Stimulated activated effector memory CD8-positive, alpha-beta T cell treated with anti-CD3 and anti-CD28 coated beads, Interleukin-12 subunit alpha, Interleukin-12 subunit beta, amount 100 ng/mL, for 72 hours (primary cell): Measurements from ENCODE around the gene PREX1.

Experiments
- ATAC-seq: fragments of 150-1000 bp; cut with Tn5 transposase; 2 replicates; pipeline ENCODE4 v1.10.0; 2021
- DNase-seq, 2 donors: peaks; one replicate each; pipeline ENCODE4 v3.0.0; 2021 to 2022; ENCODE audit warnings: low spot score in 2 of 2
- H3K27ac Mint-ChIP-seq: one replicate; pipeline ENCODE4 v1.8.0; 2022; ENCODE audit warnings: mild to moderate bottlenecking, mixed read lengths
- H3K36me3 Mint-ChIP-seq: one replicate; pipeline ENCODE4 v1.8.0; 2022; ENCODE audit warnings: mild to moderate bottlenecking, mixed read lengths
- H3K4me1 Mint-ChIP-seq: one replicate; pipeline ENCODE4 v1.8.0; 2022; ENCODE audit warnings: mixed read lengths
- H3K4me3 Mint-ChIP-seq: one replicate; pipeline ENCODE4 v1.8.0; 2022; ENCODE audit warnings: mild to moderate bottlenecking, mixed read lengths
- H3K9me3 Mint-ChIP-seq: one replicate; pipeline ENCODE4 v1.8.0; 2022; ENCODE audit warnings: mixed read lengths

Gene PREX1

DNA sequence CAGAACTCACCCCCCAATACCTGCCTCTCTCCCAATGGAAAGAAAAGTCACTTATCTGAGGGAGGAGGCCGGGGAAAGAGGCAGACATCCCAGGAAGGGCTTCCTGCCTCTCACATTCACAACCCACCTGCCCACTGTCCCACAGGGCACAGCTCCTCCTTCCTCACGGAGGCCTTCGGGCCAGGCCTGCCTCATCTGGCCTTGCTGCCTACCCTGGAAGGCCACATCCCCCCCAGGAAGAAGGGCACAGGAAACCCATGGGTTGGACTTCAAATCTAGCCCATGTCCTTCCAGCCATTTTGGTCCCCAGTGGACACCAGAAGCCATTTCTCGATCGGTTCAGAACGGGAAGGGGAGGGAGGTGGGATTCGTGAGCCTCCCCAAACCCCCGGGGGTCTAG is 162.0 kb downstream of the PREX1 start:
- Mint-ChIP-seq H3K36me3 (peaks cover 77% of the 10 kb centered on the region), H3K9me3 (no peaks in the 10 kb centered on the region), H3K4me3 (no peak overlapping the region), H3K27ac (peak overlapping the region; percentile 60), H3K4me1 (peaks cover 30% of the 10 kb centered on the region)
- ATAC-seq, result no peak
- no peak for DNase-seq

DNA sequence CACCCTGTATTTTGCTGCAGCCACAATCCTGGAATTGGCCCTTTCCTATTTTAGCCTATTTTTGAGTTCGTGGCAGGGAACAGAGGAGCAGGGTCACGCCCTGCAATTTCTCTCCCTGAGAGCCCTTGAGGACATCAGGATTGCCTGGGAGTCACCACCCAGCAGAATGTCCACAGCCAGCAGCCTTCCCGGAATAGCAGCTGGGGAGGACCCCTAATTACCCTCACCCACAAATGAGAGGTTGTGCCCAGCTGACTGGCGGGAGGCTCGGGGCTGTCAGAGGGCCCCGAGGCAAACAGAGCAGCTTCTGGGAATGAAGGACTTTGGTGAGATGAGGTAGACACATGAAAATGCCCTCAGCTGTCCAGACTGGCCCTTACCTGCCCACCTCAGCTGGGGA is 165.1 kb downstream of the PREX1 start:
- peak overlapping the region; percentile 61 for H3K27ac Mint-ChIP-seq
- H3K4me3 Mint-ChIP-seq, result no peak overlapping the region
- peaks cover 87% of the 10 kb centered on the region for H3K36me3 Mint-ChIP-seq
- ATAC-seq, result no peak
- peaks cover 49% of the 10 kb centered on the region for H3K4me1 Mint-ChIP-seq
- no peak for DNase-seq
- H3K9me3 Mint-ChIP-seq, result no peaks in the 10 kb centered on the region

- Mint-ChIP-seq H3K36me3 (peaks cover 91% of the 10 kb centered on the region), H3K4me3 (no peak overlapping the region), H3K4me1 (peaks cover 53% of the 10 kb centered on the region), H3K27ac (peak overlapping the region; percentile 61), H3K9me3 (no peaks in the 10 kb centered on the region)
- ATAC-seq, result no peak
- DNase-seq, result no peak
These were observed 166.0 kb downstream of the PREX1 start for GRCh38 chr20:48661575-48662455.

DNA sequence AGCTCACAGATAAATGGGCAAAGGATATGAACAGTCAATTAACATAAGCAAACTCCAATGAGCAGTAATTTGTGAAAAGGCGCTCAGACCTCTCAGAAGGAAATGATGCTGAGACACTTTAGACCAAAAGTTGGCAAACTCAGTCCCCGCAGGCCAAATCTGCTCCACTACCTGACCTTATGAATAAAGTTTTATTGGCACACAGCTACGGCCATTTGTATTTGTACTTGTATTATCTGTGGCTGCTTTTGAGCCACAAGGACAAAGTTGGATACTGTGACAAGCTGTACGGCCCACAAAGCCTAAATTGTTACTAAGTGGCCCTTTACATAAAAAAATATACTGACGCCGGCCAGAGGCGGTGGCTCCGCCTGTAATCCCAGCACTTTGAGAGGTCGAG is 167.0 kb downstream of the PREX1 start:
- H3K4me1 Mint-ChIP-seq, result peaks cover 60% of the 10 kb centered on the region
- peak overlapping the region; percentile 77 for H3K27ac Mint-ChIP-seq
- H3K4me3 Mint-ChIP-seq, result no peak overlapping the region
- no peaks in the 10 kb centered on the region for H3K9me3 Mint-ChIP-seq
- ATAC-seq (no peak), DNase-seq (no peak)
- peaks cover 93% of the 10 kb centered on the region for H3K36me3 Mint-ChIP-seq

DNA sequence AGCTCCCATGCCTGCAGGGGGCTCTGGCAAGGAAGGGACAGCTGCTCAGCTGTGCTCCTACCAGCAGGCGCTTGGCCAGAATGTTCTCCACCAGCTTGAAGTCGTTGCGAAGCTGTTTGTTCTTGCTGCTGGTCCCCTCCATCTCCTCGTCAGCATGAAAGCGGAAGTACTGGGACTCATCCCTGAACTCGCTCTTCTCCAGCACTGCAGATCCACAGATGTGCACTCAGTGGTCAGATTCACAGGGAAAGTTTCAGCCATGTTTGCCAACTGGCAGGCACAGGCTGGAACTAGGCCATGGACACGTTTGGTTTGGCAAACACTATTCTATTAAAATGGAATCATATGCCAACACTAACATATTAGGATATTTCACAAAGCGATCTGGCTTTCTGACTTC is 167.9 kb downstream of the PREX1 start:
- H3K36me3 Mint-ChIP-seq, result peaks cover 94% of the 10 kb centered on the region
- DNase-seq (no peak), ATAC-seq (no peak)
- H3K4me1 Mint-ChIP-seq, result peaks cover 62% of the 10 kb centered on the region
- no peaks in the 10 kb centered on the region for H3K9me3 Mint-ChIP-seq
- peak overlapping the region; percentile 77 for H3K27ac Mint-ChIP-seq
- H3K4me3 Mint-ChIP-seq, result no peak overlapping the region

DNA sequence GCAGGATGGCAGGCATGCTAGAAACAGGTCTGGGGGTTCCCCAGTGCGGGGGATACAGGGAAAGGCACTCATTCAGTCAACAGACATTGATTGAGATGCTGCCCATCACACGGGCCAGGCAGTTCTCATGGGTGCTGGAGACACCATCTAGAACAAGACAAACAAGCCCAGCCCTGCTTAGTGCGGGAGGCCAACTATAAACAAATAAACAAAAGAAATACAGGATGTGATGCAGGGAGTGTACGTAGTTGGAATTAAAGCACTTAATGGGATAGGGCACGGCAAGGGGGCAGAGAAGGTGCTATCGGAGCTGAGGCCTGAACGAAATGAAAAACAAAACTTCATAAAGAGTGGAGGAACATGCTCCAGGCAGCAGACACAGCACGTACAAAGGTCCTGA is 169.3 kb downstream of the PREX1 start:
- DNase-seq, result no peak
- no peak overlapping the region for H3K4me3 Mint-ChIP-seq
- H3K4me1 Mint-ChIP-seq, result peaks cover 54% of the 10 kb centered on the region
- peak overlapping the region; percentile 77 for H3K27ac Mint-ChIP-seq
- peaks cover 97% of the 10 kb centered on the region for H3K36me3 Mint-ChIP-seq
- ATAC-seq, result peak; percentile 6
- H3K9me3 Mint-ChIP-seq, result no peaks in the 10 kb centered on the region

DNA sequence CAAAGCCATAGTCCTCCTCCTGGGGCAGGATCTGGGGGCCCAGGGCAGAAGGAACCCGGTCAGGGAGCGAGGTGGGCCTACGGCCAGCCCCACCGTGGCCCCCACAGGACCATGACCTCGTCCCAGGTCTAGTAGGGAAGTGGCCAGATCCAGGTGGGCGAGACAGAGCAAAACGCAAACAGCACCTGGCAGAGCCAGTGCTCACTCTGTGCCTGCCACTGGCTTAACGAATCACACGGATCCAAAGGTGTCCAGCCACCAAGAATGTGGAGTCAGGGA is 169.7 kb downstream of the PREX1 start:
- DNase-seq (no peak), ATAC-seq (no peak)
- peaks cover 53% of the 10 kb centered on the region for H3K4me1 Mint-ChIP-seq
- no peaks in the 10 kb centered on the region for H3K9me3 Mint-ChIP-seq
- peak overlapping the region; percentile 77 for H3K27ac Mint-ChIP-seq
- H3K4me3 Mint-ChIP-seq, result no peak overlapping the region
- peaks cover 97% of the 10 kb centered on the region for H3K36me3 Mint-ChIP-seq

- peaks cover 48% of the 10 kb centered on the region for H3K4me1 Mint-ChIP-seq
- H3K4me3 Mint-ChIP-seq, result no peak overlapping the region
- H3K27ac Mint-ChIP-seq, result peak overlapping the region; percentile 77
- no peaks in the 10 kb centered on the region for H3K9me3 Mint-ChIP-seq
- ATAC-seq (peak; percentile 80), DNase-seq (peak; percentile 48 to 77)
- peaks cover 97% of the 10 kb centered on the region for H3K36me3 Mint-ChIP-seq
These were observed 170.2 kb downstream of the PREX1 start for GRCh38 chr20:48657426-48658197.

DNA sequence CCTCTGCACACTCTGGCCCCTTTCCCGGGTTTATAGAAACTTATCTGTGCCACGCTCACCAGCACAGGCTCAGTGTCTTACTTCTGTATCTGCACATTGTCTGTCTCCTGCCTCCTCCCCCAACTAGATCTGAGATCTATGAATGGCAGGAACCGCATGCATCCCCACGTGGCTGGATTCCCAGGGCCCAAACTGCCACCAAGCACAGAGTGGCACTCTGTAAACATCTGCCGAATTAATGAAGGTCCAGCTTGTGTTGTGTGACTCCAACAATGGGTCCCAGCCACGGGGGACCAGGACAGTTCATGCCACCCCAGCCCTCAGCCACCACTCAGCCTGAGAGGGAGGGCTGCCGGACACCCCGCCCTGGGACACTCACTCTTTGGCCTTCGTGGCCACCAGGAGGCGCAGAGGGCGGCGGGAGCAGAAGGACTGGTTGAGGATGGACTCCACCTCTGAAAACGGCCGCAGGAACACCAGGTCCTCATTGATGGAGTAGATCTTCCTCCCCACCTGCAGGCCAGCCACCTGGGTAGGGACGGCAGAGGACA is 171.1 kb downstream of the PREX1 start:
- DNase-seq (no peak), ATAC-seq (no peak)
- Mint-ChIP-seq H3K27ac (peak overlapping the region; percentile 77), H3K4me1 (peaks cover 41% of the 10 kb centered on the region), H3K36me3 (peaks cover 97% of the 10 kb centered on the region), H3K4me3 (no peak overlapping the region), H3K9me3 (no peaks in the 10 kb centered on the region)

- Mint-ChIP-seq H3K9me3 (no peaks in the 10 kb centered on the region), H3K27ac (peak overlapping the region; percentile 77), H3K36me3 (peaks cover 99% of the 10 kb centered on the region)
These were observed 171.7 kb downstream of the PREX1 start for GRCh38 chr20:48656137-48656536.

DNA sequence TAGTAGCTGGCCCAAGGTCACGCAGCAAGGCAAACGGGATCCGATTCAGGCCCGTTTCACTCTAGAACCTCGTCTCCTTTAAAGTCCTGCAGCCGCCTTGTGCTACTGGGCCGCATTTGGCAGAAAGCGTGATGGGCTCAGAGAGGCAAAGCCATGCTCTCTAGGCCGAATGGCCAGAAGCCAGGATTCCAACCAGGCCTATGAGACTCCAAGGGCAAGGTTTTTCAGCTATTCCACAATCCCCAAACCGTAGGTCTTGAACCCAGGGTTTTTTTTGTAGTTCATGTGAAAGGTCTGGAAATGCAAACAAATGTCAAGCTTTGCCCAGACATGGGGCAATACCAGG is 174.1 kb downstream of the PREX1 start:
- DNase-seq (no peak), ATAC-seq (no peak)
- H3K4me1 Mint-ChIP-seq, result peaks cover 22% of the 10 kb centered on the region
- H3K36me3 Mint-ChIP-seq, result peaks cover 100% of the 10 kb centered on the region
- no peak overlapping the region for H3K4me3 Mint-ChIP-seq
- H3K27ac Mint-ChIP-seq, result no peak overlapping the region
- no peaks in the 10 kb centered on the region for H3K9me3 Mint-ChIP-seq

More at GRCh38 chr20:48656137-48656536, 171.7 kb downstream of the PREX1 start:
- peaks cover 41% of the 10 kb centered on the region for H3K4me1 Mint-ChIP-seq
- H3K4me3 Mint-ChIP-seq, result no peak overlapping the region
- ATAC-seq (no peak), DNase-seq (no peak)

DNA sequence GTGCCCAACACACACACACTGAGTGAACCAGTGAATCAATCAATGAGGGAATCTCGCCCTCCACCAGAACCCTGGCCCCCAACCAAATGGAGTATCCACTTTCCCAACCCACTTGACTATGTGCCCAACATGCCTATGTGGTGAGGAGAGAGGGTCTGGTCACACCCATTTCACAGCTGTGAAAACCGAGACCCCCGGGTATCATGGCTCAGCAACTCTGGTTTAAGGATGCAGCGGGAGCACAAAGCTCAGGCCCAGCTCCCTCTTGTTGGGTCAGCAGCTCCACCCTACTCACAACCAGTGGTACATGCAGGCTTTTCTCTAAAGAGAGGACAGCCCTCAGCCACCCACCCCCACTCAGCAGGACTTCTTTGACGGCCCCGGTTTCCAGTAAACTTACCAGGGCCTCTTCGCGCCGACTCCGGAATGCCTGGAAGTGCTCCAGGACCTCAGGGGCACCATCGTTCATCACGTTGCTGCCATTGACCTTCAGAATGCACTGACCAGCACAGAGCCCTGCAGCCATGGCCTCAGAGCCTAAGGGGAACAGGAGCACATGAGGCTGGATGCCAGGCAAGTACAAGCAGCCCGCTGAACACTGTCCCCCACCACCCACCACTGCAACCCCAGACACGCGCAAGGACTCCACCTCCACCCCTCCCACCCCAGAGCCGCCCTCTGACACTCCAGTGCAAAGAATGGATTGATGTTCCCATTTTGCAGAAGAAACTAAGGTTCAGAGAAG is 174.7 kb downstream of the PREX1 start:
- ATAC-seq (no peak), DNase-seq (no peak)
- Mint-ChIP-seq H3K4me1 (peaks cover 16% of the 10 kb centered on the region), H3K36me3 (peaks cover 100% of the 10 kb centered on the region), H3K4me3 (no peak overlapping the region), H3K27ac (no peak overlapping the region), H3K9me3 (no peaks in the 10 kb centered on the region)

GRCh38 chr20:48651960-48652359 is 175.8 kb downstream of the PREX1 start:
- Mint-ChIP-seq H3K27ac (peak overlapping the region; percentile 23), H3K4me1 (peaks cover 8% of the 10 kb centered on the region), H3K9me3 (no peaks in the 10 kb centered on the region), H3K36me3 (peaks cover 100% of the 10 kb centered on the region), H3K4me3 (no peak overlapping the region)
- ATAC-seq (no peak), DNase-seq (no peak)

DNA sequence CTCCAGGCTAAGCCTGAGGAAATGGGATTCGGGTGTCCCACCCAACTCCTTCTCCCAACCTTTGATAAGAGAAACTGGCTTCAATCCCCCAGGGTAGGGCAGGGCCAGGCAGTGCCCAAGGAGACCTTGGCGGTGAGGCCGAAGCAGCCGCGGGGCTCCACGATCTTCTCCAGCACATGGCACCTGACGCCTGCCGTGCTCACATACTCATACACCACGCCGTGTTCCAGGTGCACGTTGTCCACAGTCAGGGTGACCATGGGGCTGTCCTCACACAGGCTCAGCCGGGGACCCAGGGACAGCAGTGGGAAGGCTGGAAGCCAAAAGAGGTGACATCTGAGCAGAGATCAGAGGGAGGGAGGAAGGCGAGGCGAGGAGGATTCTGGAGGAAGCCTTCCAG is 176.5 kb downstream of the PREX1 start:
- peaks cover 7% of the 10 kb centered on the region for H3K4me1 Mint-ChIP-seq

GRCh38 chr20:48649868-48650267 is 177.9 kb downstream of the PREX1 start:
- Mint-ChIP-seq H3K4me1 (peaks cover 8% of the 10 kb centered on the region), H3K9me3 (no peaks in the 10 kb centered on the region), H3K27ac (peak overlapping the region; percentile 79), H3K4me3 (no peak overlapping the region), H3K36me3 (peaks cover 100% of the 10 kb centered on the region)
- ATAC-seq (no peak), DNase-seq (no peak)

More for the DNA sequence above, 176.5 kb downstream of the PREX1 start:
- Mint-ChIP-seq H3K9me3 (no peaks in the 10 kb centered on the region), H3K4me3 (no peak overlapping the region), H3K27ac (peak overlapping the region; percentile 23), H3K36me3 (peaks cover 100% of the 10 kb centered on the region)
- DNase-seq (no peak), ATAC-seq (no peak)
